Measurements from ENCODE around the gene MTM1. TPM values are rescaled to one million over a fixed set of nuclear protein-coding genes. Genes with fewer than 3 reads are reported as not detected.

Gene MTM1
- total RNA-seq, 3 donors from 2014 or later: 14.7 to 17.3 (median 14.7) TPM

- H3K36me3 ChIP-seq: no peaks in the 10 kb centered on the region
- H3K27ac ChIP-seq: no peak overlapping the region
- DNase-seq (ENCODE audit: low spot score in 2 of 2): no peak
- no peak overlapping the region for H3K4me3 ChIP-seq
- H3K9me3 ChIP-seq: no peaks in the 10 kb centered on the region
- intact Hi-C loops (cut with DNase I; ENCODE audit: low total_unique reads): no loop called here
- no peaks in the 10 kb centered on the region for H3K4me1 ChIP-seq
- no peak for TF ChIP-seq POLR2AphosphoS5 (IDR thresholded peaks at IDR 0.05)
- no peak for TF ChIP-seq CTCF (IDR thresholded peaks at IDR 0.05)
- TF ChIP-seq POLR2A (IDR thresholded peaks at IDR 0.05): no peak
- H3K27me3 ChIP-seq: no peaks in the 10 kb centered on the region
Measured at GRCh38 chrX:150607201-150607600, 38.8 kb downstream of the MTM1 start.

GRCh38 chrX:150610043-150610442 is 41.6 kb downstream of the MTM1 start:
- Histone ChIP-seq H3K27me3 (no peaks in the 10 kb centered on the region), H3K4me3 (no peak overlapping the region), H3K27ac (no peak overlapping the region), H3K9me3 (no peaks in the 10 kb centered on the region), H3K4me1 (no peaks in the 10 kb centered on the region), H3K36me3 (no peaks in the 10 kb centered on the region)
- intact Hi-C loops (cut with DNase I; ENCODE audit: low total_unique reads): no loop called here
- TF ChIP-seq POLR2AphosphoS5 (IDR thresholded peaks at IDR 0.05): no peak
- TF ChIP-seq CTCF (IDR thresholded peaks at IDR 0.05): no peak
- no peak for TF ChIP-seq POLR2A (IDR thresholded peaks at IDR 0.05)
- DNase-seq (ENCODE audit: low spot score in 2 of 2): no peak

- DNase-seq (ENCODE audit: low spot score in 2 of 2): no peak
- intact Hi-C loops (cut with DNase I; ENCODE audit: low total_unique reads): no loop called here
- no peak overlapping the region for H3K27ac ChIP-seq
- H3K36me3 ChIP-seq: no peaks in the 10 kb centered on the region
- no peak overlapping the region for H3K4me3 ChIP-seq
- TF ChIP-seq POLR2A (IDR thresholded peaks at IDR 0.05) (no peak), POLR2AphosphoS5 (IDR thresholded peaks at IDR 0.05) (no peak), CTCF (IDR thresholded peaks at IDR 0.05) (no peak)
- no peaks in the 10 kb centered on the region for H3K4me1 ChIP-seq
- no peaks in the 10 kb centered on the region for H3K9me3 ChIP-seq
- H3K27me3 ChIP-seq: no peaks in the 10 kb centered on the region
Measured at GRCh38 chrX:150610446-150610845, 42.0 kb downstream of the MTM1 start.

GRCh38 chrX:150615356-150615755 is 46.9 kb downstream of the MTM1 start:
- Histone ChIP-seq H3K4me1 (no peaks in the 10 kb centered on the region), H3K27ac (no peak overlapping the region), H3K36me3 (no peaks in the 10 kb centered on the region), H3K4me3 (no peak overlapping the region), H3K27me3 (no peaks in the 10 kb centered on the region), H3K9me3 (no peaks in the 10 kb centered on the region)
- intact Hi-C loops (cut with DNase I; ENCODE audit: low total_unique reads): no loop called here
- TF ChIP-seq POLR2AphosphoS5 (IDR thresholded peaks at IDR 0.05) (no peak), CTCF (IDR thresholded peaks at IDR 0.05) (no peak), POLR2A (IDR thresholded peaks at IDR 0.05) (no peak)
- DNase-seq (ENCODE audit: low spot score in 2 of 2): no peak

- Histone ChIP-seq H3K27me3 (no peaks in the 10 kb centered on the region), H3K36me3 (no peaks in the 10 kb centered on the region), H3K9me3 (no peaks in the 10 kb centered on the region), H3K27ac (no peak overlapping the region), H3K4me1 (no peaks in the 10 kb centered on the region), H3K4me3 (no peak overlapping the region)
- intact Hi-C loops (cut with DNase I; ENCODE audit: low total_unique reads): no loop called here
- TF ChIP-seq POLR2AphosphoS5 (IDR thresholded peaks at IDR 0.05) (no peak), POLR2A (IDR thresholded peaks at IDR 0.05) (no peak), CTCF (IDR thresholded peaks at IDR 0.05) (no peak)
- DNase-seq (ENCODE audit: low spot score in 2 of 2): no peak
Measured at GRCh38 chrX:150616179-150616862, 47.9 kb downstream of the MTM1 start.
